Suppressor macrophage treated with lipopolysaccharide for 4 hours (primary cell): ENCODE results near the gene DUSP16.

Experiments
- DNase-seq: peaks from one replicate; pipeline ENCODE4 v3.0.0-alpha.2; 2020

Gene DUSP16

DNA sequence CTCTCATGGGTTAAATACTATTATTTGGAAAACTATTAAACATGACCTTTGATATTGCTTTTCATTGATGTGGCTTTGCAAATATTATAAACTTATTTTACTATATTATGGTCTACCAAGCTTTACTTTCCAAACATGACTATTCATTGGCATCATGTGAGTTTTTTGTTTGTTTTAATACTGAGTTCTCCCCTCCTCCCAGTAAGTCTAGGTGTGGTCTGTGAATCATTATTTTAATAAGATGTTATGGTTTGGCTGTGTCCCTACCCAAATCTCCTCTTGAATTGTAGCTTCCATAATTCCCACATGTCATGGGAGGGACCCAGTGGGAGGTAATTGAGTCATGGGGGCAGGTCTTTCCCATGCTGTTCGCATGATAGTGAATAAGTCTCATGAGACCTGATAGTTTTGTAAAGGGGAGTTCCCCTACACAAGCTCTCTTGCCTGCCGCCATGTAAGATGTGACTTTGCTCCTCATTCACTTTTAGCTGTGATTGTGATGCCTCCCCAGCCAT is 125.8 kb downstream of the DUSP16 start:
- no peak for DNase-seq

- no peak for DNase-seq
Measured at GRCh38 chr12:12433203-12433731, 129.4 kb downstream of the DUSP16 start.

GRCh38 chr12:12432364-12432763 is 130.3 kb downstream of the DUSP16 start:
- no peak for DNase-seq

GRCh38 chr12:12428961-12429657 is 133.6 kb downstream of the DUSP16 start:
- no peak for DNase-seq

- DNase-seq, result no peak
Measured at GRCh38 chr12:12428047-12428446, 134.6 kb downstream of the DUSP16 start.

- DNase-seq, result no peak
Measured at GRCh38 chr12:12427568-12427967, 135.1 kb downstream of the DUSP16 start.

DNA sequence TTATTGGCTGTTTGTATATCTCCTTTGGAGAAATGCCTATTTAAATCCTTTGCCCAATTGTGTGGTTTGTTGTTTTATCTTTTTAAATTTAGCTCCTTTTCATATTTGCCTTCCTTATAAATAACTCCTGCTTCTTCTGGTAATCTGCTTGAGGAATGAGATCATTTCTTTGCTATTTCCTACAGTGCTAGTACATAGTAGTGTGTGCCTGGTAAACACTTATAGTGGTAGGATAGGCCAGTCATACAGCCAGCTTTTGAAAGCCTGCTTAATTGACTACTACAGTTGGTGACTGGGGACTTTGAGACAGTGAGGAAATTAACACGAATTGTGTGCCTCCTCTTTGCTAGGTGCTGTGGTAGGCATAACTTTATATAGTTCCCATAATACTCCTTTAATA is 137.0 kb downstream of the DUSP16 start:
- no peak for DNase-seq

DNA sequence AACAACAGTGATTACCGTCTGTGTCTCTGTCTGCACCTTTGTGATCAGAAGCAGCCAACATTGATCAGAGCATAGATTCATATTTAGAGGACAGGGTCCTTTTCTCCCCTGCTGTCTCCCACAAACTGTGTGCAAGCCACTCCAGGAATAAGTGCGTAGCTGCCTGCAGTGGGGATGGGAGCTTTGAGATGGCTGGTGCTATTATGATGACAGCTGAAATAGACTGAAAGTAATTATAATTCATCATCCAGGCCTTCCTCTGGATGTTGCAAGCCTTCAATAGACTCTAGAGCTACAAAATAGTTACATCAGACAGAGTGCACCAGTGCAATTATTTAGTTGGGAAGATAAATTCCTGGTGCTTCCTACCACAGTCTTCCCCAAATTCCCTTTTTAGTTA is 137.7 kb downstream of the DUSP16 start:
- DNase-seq, result no peak
